ENCODE data around the gene CYP2S1. TPM values are rescaled to one million over a fixed set of nuclear protein-coding genes. Genes with fewer than 3 reads are reported as not detected.
"Not testable (repeated sequence)": the region's sequence is repeated elsewhere in the genome, so short reads cannot be mapped to it uniquely, and the experiment has no call there.

The CYP2S1 gene
- total RNA-seq, 1 experiment from 2014 or later, result 0.22 TPM

GRCh38 chr19:41224632-41225031, 31.6 kb downstream of the CYP2S1 start:
- no peak for DNase-seq (ENCODE audit: extremely low read depth, low read depth)

- peak; percentile 90 for DNase-seq (ENCODE audit: extremely low read depth, low read depth)
Observed at GRCh38 chr19:41225238-41226052, 32.4 kb downstream of the CYP2S1 start.

- DNase-seq (ENCODE audit: extremely low read depth, low read depth), result peak; percentile 45
Observed at GRCh38 chr19:41226053-41226873, 33.2 kb downstream of the CYP2S1 start.

- DNase-seq (ENCODE audit: extremely low read depth, low read depth), result no peak
Observed at GRCh38 chr19:41226874-41227390, 33.9 kb downstream of the CYP2S1 start.

- DNase-seq (ENCODE audit: extremely low read depth, low read depth), result no peak
Observed at GRCh38 chr19:41228486-41228885, 35.5 kb downstream of the CYP2S1 start.

- not testable (repeated sequence) for DNase-seq (ENCODE audit: extremely low read depth, low read depth)
Observed at GRCh38 chr19:41229338-41229737, 36.3 kb downstream of the CYP2S1 start.

GRCh38 chr19:41230067-41230857, 37.2 kb downstream of the CYP2S1 start:
- no peak for DNase-seq (ENCODE audit: extremely low read depth, low read depth)

- no peak for DNase-seq (ENCODE audit: extremely low read depth, low read depth)
Observed at GRCh38 chr19:41232686-41233085, 39.7 kb downstream of the CYP2S1 start.

GRCh38 chr19:41233748-41234240, 40.8 kb downstream of the CYP2S1 start:
- DNase-seq (ENCODE audit: extremely low read depth, low read depth), result no peak

GRCh38 chr19:41234512-41235168, 41.6 kb downstream of the CYP2S1 start:
- DNase-seq (ENCODE audit: extremely low read depth, low read depth), result no peak

GRCh38 chr19:41235480-41235879, 42.5 kb downstream of the CYP2S1 start:
- DNase-seq (ENCODE audit: extremely low read depth, low read depth), result no peak

GRCh38 chr19:41238244-41238643, 45.2 kb downstream of the CYP2S1 start:
- DNase-seq (ENCODE audit: extremely low read depth, low read depth), result no peak

- DNase-seq (ENCODE audit: extremely low read depth, low read depth), result no peak
Observed at GRCh38 chr19:41239363-41239762, 46.3 kb downstream of the CYP2S1 start.

- no peak for DNase-seq (ENCODE audit: extremely low read depth, low read depth)
Observed at GRCh38 chr19:41239961-41240574, 47.0 kb downstream of the CYP2S1 start.

GRCh38 chr19:41241859-41242258, 48.8 kb downstream of the CYP2S1 start:
- no peak for DNase-seq (ENCODE audit: extremely low read depth, low read depth)

- DNase-seq (ENCODE audit: extremely low read depth, low read depth), result no peak
Observed at GRCh38 chr19:41244117-41244516, 51.1 kb downstream of the CYP2S1 start.

- DNase-seq (ENCODE audit: extremely low read depth, low read depth), result no peak
Observed at GRCh38 chr19:41245843-41246242, 52.8 kb downstream of the CYP2S1 start.

- DNase-seq (ENCODE audit: extremely low read depth, low read depth), result no peak
Observed at GRCh38 chr19:41248895-41249294, 55.9 kb downstream of the CYP2S1 start.

- DNase-seq (ENCODE audit: extremely low read depth, low read depth), result no peak
Observed at GRCh38 chr19:41249707-41250423, 56.8 kb downstream of the CYP2S1 start.

Measured in NCI-H460 (cell line).